HepG2 (cell line): ENCODE measurements around the gene ANTXRL.

Experiments used
- CHD4 ChIP-seq: fragments of 200-600 bp; sonication (generic); IDR thresholded peaks from 2 replicates; pipeline ENCODE4 v1.7.0; 2017; ENCODE audit warnings: mild to moderate bottlenecking, low read length, borderline replicate concordance
- HHEX ChIP-seq: IDR thresholded peaks from 2 replicates; pipeline ENCODE4 v1.6.1; 2016; ENCODE audit warnings: control low read depth
- ZNF24 ChIP-seq: fragments of 450-650 bp; IDR thresholded peaks from 2 replicates; pipeline ENCODE4 v1.6.1; 2017; ENCODE audit warnings: antibody characterized with exemption, mild to moderate bottlenecking

GRCh38 chr10:46285300-46285699 is 1.5 kb upstream of the ANTXRL start:
- TF ChIP-seq ZNF24 (no peak), HHEX (no peak), CHD4 (no peak)
